Mucosa of descending colon (tissue), 3 donors: ENCODE results near the gene VIPR2. TPM values are rescaled to one million over a fixed set of nuclear protein-coding genes. Genes with fewer than 3 reads are reported as not detected.
"Not testable (repeated sequence)": the region's sequence is repeated elsewhere in the genome, so short reads cannot be mapped to it uniquely, and the experiment has no call there.

Experiments
- ATAC-seq: fragments of 200-7000 bp; cut with Tn5 transposase; one replicate; pipeline ENCODE4 v1.9.1; 2020; ENCODE audit warnings: mild to moderate bottlenecking, moderate library complexity
- DNase-seq, 3 donors: peaks; one replicate each; pipeline ENCODE4 v3.0.0-alpha.2; 2020
- H3K36me3 ChIP-seq: fragments of 200-600 bp; one replicate; pipeline ENCODE4 v1.8.0; 2021; ENCODE audit warnings: low read depth, mild to moderate bottlenecking
- H3K4me1 ChIP-seq: fragments of 200-600 bp; one replicate; pipeline ENCODE4 v1.8.0; 2021; ENCODE audit warnings: low read depth, mild to moderate bottlenecking
- H3K4me3 ChIP-seq: fragments of 200-600 bp; one replicate; pipeline ENCODE4 v1.8.0; 2021; ENCODE audit warnings: mild to moderate bottlenecking
- H3K9me3 ChIP-seq: fragments of 200-600 bp; one replicate; pipeline ENCODE4 v1.8.0; 2021; ENCODE audit warnings: mild to moderate bottlenecking
- intact Hi-C, 2 donors: fragments of 100-400 bp; cut with DNase I in 1 of 2; cut with micrococcal nuclease in 1 of 2; formaldehyde crosslinking; loops; one replicate each; pipeline versions ENCODE4 v1.11.0 to v1.11.1; 2022; cut with DNase I, micrococcal nuclease
- total RNA-seq, 3 donors: library from RNA; stranded (reverse); fragmentation: NEBNext Ultra II Directional in 2 of 3; extraction: Animal tissue kit (Norgen Biotek cat#: 25700) in 2 of 3; gene quantifications; one replicate each; pipeline versions ENCODE4 v1.2.1 to v1.2.4, GENCODE V29; 2021 to 2023
- TF ChIP-seq, protein P1 (sequence below): fragments of 200-600 bp; IDR thresholded peaks from one replicate; pipeline ENCODE4 v1.8.0; 2022; ENCODE audit warnings: antibody characterized with exemption, mild to moderate bottlenecking
- donor health status: DM: no; HTN: no; CAD: no; lungs with moderate emphysema.
- donor health status: DM: no; HTN: no; CAD: no.
- donor health status: DM: no; HTN: yes; CAD: no.

The VIPR2 gene
- total RNA-seq, 3 donors from 2014 or later, result 0.58 to 19.8 (median 2.4) TPM

DNA sequence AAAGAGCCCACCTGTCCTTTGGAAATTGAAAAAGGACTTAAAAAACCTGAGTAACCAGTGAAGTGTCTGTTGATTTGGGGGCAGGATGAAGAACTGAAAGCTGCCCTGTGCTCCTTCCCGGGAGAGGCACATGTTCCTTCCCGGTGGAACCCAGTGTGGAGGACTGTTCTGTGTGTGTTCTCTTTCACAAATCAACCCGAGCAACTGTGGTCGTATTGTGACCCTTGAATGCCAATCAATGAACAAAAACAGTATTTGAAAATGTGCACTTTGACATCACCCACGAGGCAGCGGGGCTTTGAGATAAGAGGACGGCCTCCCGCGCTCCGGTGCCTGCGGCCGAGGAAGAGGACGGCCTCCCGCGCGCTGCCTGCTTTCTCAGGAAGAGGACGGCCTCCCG, 139.0 kb downstream of the VIPR2 start:
- DNase-seq, result no peak
- Histone ChIP-seq H3K4me1 (no peaks in the 10 kb centered on the region), H3K9me3 (no peaks in the 10 kb centered on the region), H3K4me3 (no peak overlapping the region), H3K36me3 (no peaks in the 10 kb centered on the region)
- ATAC-seq, result no peak
- TF ChIP-seq, protein P1, sequence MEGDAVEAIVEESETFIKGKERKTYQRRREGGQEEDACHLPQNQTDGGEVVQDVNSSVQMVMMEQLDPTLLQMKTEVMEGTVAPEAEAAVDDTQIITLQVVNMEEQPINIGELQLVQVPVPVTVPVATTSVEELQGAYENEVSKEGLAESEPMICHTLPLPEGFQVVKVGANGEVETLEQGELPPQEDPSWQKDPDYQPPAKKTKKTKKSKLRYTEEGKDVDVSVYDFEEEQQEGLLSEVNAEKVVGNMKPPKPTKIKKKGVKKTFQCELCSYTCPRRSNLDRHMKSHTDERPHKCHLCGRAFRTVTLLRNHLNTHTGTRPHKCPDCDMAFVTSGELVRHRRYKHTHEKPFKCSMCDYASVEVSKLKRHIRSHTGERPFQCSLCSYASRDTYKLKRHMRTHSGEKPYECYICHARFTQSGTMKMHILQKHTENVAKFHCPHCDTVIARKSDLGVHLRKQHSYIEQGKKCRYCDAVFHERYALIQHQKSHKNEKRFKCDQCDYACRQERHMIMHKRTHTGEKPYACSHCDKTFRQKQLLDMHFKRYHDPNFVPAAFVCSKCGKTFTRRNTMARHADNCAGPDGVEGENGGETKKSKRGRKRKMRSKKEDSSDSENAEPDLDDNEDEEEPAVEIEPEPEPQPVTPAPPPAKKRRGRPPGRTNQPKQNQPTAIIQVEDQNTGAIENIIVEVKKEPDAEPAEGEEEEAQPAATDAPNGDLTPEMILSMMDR, result no peak
- intact Hi-C loops, result no loop called here

DNA sequence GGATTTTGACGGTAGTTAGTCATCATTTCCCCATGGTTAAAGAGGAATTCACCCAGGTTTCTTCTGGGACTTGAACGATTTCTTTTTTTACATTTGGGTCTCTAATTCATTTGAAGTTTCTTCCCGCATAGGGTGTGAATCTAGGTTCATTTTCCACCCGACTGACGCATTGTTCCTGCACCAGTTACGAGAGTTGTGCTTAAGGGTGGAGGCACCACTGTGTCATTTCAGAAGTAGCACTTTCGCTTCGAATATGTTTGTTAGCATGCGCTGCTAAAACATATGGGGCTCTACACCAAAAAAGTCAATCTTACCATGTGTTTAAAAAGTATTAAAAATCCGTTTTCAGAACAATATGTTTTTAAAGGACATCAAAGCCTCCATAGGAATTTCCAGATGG, 140.3 kb downstream of the VIPR2 start:
- no peak overlapping the region for H3K4me3 ChIP-seq
- intact Hi-C loops, result no loop called here
- no peaks in the 10 kb centered on the region for H3K4me1 ChIP-seq
- no peaks in the 10 kb centered on the region for H3K36me3 ChIP-seq
- ATAC-seq (no peak), DNase-seq (no peak)
- H3K9me3 ChIP-seq, result no peaks in the 10 kb centered on the region
- TF ChIP-seq, protein P1, result no peak

DNA sequence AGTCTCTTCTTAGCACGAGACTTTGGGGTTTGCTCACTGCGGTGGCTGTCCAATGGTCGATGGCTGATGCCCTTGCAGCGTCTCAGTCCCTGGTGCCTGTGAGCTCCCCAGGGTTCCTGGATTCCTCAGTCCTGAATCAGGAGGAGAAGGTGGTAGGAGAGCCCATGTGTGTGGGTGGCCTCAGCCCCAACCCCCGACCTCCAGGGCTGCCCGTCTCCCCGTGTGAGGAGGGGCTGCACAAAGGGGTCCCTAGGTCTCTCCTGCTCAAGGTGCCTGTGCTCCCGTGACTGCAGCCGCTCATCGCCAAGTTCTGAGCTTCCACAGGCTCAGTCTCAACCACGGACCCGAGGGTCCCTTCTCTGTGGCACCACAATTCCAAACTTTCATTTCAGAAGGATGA, 142.9 kb downstream of the VIPR2 start:
- DNase-seq (no peak), ATAC-seq (no peak)
- Histone ChIP-seq H3K4me1 (no peaks in the 10 kb centered on the region), H3K36me3 (no peaks in the 10 kb centered on the region), H3K4me3 (no peak overlapping the region), H3K9me3 (no peaks in the 10 kb centered on the region)
- TF ChIP-seq, protein P1, result no peak
- intact Hi-C loops, result no loop called here

DNA sequence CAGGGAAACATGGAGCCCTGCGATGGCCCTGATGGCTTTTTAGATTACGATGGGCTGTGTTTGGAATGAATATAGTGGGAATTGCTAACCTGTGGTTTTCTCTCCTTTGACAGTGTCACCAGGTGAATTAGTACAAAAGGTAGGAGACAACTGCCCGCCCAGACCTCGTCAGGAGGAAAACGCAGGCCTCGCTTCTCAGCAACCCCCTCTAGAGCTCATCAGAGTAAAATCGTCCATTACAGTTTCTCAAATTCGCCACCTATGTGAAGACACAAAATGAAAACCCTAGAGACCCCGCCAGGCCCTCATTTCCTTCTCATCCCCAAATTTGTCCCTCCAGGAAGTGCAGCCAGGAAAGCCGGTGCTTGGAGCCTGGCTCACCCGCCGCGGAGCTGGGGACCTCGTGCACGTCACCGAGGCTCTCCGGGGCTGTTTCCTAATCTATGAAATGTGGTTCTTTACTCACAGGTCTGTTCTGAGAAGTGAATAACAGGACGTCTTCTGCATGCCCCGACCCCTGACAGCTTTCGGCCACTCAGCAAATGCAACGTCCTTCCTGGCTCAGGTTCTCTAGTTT, 143.7 kb downstream of the VIPR2 start:
- no peak for ATAC-seq
- DNase-seq, result no peak
- TF ChIP-seq, protein P1, result no peak
- Histone ChIP-seq H3K4me1 (no peaks in the 10 kb centered on the region), H3K36me3 (no peaks in the 10 kb centered on the region), H3K9me3 (no peaks in the 10 kb centered on the region), H3K4me3 (no peak overlapping the region)
- intact Hi-C loops, result no loop called here

DNA sequence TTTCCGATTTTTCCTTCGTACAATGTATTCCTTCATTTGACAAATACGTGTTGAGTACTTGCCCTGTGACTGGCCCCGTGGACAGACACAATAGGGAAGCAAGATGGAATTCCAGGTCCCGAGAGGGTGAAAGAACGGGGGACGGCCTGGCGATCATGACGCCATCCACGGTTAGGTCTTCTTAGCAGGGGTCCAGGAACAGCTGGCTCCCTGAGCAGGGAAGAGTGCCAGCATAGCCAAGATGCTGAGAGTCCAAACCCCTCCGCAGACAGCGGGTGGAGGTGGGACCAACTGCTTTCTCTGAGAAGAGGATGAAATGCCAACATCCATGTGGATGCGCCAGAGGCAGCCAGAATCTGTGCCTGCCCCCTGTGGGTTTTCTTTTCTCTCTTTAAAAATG, 144.6 kb downstream of the VIPR2 start:
- ATAC-seq (no peak), DNase-seq (no peak)
- Histone ChIP-seq H3K4me3 (no peak overlapping the region), H3K36me3 (no peaks in the 10 kb centered on the region), H3K4me1 (no peaks in the 10 kb centered on the region), H3K9me3 (no peaks in the 10 kb centered on the region)
- intact Hi-C loops, result no loop called here
- TF ChIP-seq, protein P1, result no peak

DNA sequence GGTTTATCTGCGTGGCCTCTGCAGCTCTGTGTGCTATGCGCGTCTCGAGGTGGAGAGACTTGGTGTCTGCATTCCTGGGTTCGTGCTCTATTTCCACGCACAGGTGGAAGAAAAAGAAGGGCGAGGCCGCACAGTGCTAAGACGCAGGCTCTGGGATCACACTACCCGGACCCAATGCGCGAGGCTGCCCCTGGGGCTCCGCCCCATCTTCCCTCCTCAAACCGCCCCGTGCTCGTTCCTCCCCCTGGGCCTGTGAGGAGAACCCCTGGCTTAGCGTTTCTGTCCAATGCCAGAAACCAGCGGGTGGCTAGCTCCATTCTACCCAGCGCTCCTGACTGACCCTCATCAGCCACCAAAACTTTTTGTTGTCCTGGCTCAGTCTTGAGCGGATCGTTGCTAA, 145.2 kb downstream of the VIPR2 start:
- DNase-seq, result no peak
- H3K36me3 ChIP-seq, result no peaks in the 10 kb centered on the region
- no peak overlapping the region for H3K4me3 ChIP-seq
- peaks cover 2% of the 10 kb centered on the region for H3K9me3 ChIP-seq
- TF ChIP-seq, protein P1, result no peak
- ATAC-seq, result no peak
- intact Hi-C loops, result no loop called here
- H3K4me1 ChIP-seq, result no peaks in the 10 kb centered on the region

DNA sequence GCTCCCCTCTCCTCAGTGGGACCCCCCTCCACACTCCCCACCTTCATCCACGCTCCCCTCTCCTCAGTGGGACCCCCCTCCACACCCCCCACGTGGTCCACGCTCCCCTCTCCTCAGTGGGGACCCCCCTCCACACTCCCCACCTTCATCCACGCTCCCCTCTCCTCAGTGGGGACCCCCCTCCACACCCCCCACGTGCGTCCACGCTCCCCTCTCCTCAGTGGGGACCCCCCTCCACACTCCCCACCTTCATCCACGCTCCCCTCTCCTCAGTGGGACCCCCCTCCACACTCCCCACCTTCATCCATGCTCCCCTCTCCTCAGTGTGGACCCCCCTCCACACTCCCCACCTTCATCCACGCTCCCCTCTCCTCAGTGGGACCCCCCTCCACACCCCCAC, 146.4 kb downstream of the VIPR2 start:
- H3K4me1 ChIP-seq, DNase-seq, intact Hi-C loops, H3K36me3 ChIP-seq, H3K4me3 ChIP-seq, H3K9me3 ChIP-seq, ATAC-seq: not testable (repeated sequence)
